ENCODE measurements around the gene TBC1D22A. TPM values are rescaled to one million over a fixed set of nuclear protein-coding genes. Genes with fewer than 3 reads are reported as not detected.

Gene TBC1D22A
- total RNA-seq, 4 donors from 2014 or later = 16.2 to 22.2 (median 17.8) TPM

- H3K4me1 ChIP-seq = no peaks in the 10 kb centered on the region
- 85% methylated on average over 4 of the region's 9 CpGs; no CpG with 5 or more reads in 1 of the 2 donors for WGBS, 2 donors (ENCODE audit: low coverage in 1 of 2)
- H3K27ac ChIP-seq = no peak overlapping the region
- TF ChIP-seq POLR2AphosphoS5 (IDR thresholded peaks at IDR 0.05) (no peak), CTCF (IDR thresholded peaks at IDR 0.05) (no peak), POLR2A (IDR thresholded peaks at IDR 0.05) (no peak), EP300 (IDR thresholded peaks at IDR 0.05) (no peak)
- peaks cover 0 to 56% of the 10 kb centered on the region in 2 donors for H3K36me3 ChIP-seq
- no peaks in the 10 kb centered on the region for H3K9me3 ChIP-seq
- ATAC-seq = no peak
- H3K27me3 ChIP-seq = no peaks in the 10 kb centered on the region
- no peak overlapping the region for H3K4me3 ChIP-seq
Measured at GRCh38 chr22:46910624-46911023, 148.2 kb downstream of the TBC1D22A start.

DNA sequence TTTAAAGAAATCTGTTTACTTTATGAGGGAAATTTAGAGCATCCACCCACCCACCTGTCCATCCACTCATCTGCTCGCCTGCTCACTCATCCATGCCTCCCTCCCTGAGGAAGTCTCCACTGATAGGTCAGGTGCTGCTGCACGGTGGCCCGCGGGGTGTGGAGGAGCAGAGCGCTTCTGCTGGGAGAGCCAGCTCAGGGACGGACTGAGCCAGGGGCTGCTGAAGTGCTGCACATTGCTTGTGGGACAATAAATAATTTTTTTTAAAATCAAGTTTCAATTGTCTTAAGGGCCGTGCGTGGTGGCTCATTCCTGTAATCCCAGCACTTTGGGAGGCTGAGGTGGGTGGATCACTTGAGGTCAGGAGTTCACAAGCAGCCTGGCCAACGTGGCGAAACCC is 148.9 kb downstream of the TBC1D22A start:
- Histone ChIP-seq H3K27ac (no peak overlapping the region), H3K9me3 (no peaks in the 10 kb centered on the region), H3K36me3 (peaks cover 0 to 61% of the 10 kb centered on the region in 2 donors), H3K4me3 (no peak overlapping the region), H3K27me3 (no peaks in the 10 kb centered on the region), H3K4me1 (no peaks in the 10 kb centered on the region)
- TF ChIP-seq POLR2AphosphoS5 (IDR thresholded peaks at IDR 0.05) (no peak), CTCF (IDR thresholded peaks at IDR 0.05) (no peak), POLR2A (IDR thresholded peaks at IDR 0.05) (no peak), EP300 (IDR thresholded peaks at IDR 0.05) (no peak)
- no peak for ATAC-seq
- 60% methylated on average over 2 of the region's 10 CpGs; no CpG with 5 or more reads in 1 of the 2 donors for WGBS, 2 donors (ENCODE audit: low coverage in 1 of 2)

GRCh38 chr22:46913351-46913750 is 150.9 kb downstream of the TBC1D22A start:
- no peak overlapping the region for H3K27ac ChIP-seq
- 32 to 49% methylated on average over 3 of the region's 3 CpGs for WGBS, 2 donors (ENCODE audit: low coverage in 1 of 2)
- no peaks in the 10 kb centered on the region for H3K27me3 ChIP-seq
- H3K4me3 ChIP-seq = no peak overlapping the region
- no peaks in the 10 kb centered on the region for H3K9me3 ChIP-seq
- H3K4me1 ChIP-seq = no peaks in the 10 kb centered on the region
- TF ChIP-seq CTCF (IDR thresholded peaks at IDR 0.05) (no peak), POLR2AphosphoS5 (IDR thresholded peaks at IDR 0.05) (no peak), POLR2A (IDR thresholded peaks at IDR 0.05) (no peak), EP300 (IDR thresholded peaks at IDR 0.05) (no peak)
- ATAC-seq = no peak
- H3K36me3 ChIP-seq = peaks cover 0 to 64% of the 10 kb centered on the region in 2 donors

GRCh38 chr22:46914481-46914880 is 152.0 kb downstream of the TBC1D22A start:
- Histone ChIP-seq H3K4me3 (no peak overlapping the region), H3K27me3 (no peaks in the 10 kb centered on the region), H3K4me1 (no peaks in the 10 kb centered on the region), H3K9me3 (no peaks in the 10 kb centered on the region), H3K27ac (no peak overlapping the region), H3K36me3 (peaks cover 0 to 75% of the 10 kb centered on the region in 2 donors)
- WGBS, 2 donors (ENCODE audit: low coverage in 1 of 2) = 90 to 100% methylated on average over 3 to 8 of the region's 10 CpGs
- no peak for ATAC-seq
- TF ChIP-seq POLR2A (IDR thresholded peaks at IDR 0.05) (no peak), CTCF (IDR thresholded peaks at IDR 0.05) (no peak), EP300 (IDR thresholded peaks at IDR 0.05) (no peak), POLR2AphosphoS5 (IDR thresholded peaks at IDR 0.05) (no peak)

Measured in gastroesophageal sphincter (tissue), 4 donors.